ENCODE measurements around the gene FBF1. TPM values are rescaled to one million over a fixed set of nuclear protein-coding genes. Genes with fewer than 3 reads are reported as not detected.

FBF1 gene
- total RNA-seq, 6 experiments from 2014 or later = 0.86 to 3.1 (median 2.7) TPM

GRCh38 chr17:75875182-75875939 is 65.5 kb downstream of the FBF1 start:
- WGBS (ENCODE audit: insufficient coverage, low coverage, low lambda C conversion rate, missing lambda C conversion rate) = 0% methylated on average over 1 of the region's 18 CpGs
- Histone ChIP-seq H3K4me3 (no peak overlapping the region), H3K4me1 (peaks cover 0 to 38% (median 9%) of the 10 kb centered on the region in 4 donors), H3K27ac (peak overlapping the region; percentile 67 to 89 (median 76)), H3K9me3 (no peaks in the 10 kb centered on the region), H3K27me3 (no peaks in the 10 kb centered on the region), H3K36me3 (peaks cover 0 to 7% (median 0%) of the 10 kb centered on the region in 4 donors)
- TF ChIP-seq POLR2A (IDR thresholded peaks at IDR 0.05) = no peak
- TF ChIP-seq CTCF (IDR thresholded peaks at IDR 0.05) = no peak
- no peak for DNase-seq
- ATAC-seq = no peak
- intact Hi-C loops (cut with DNase I) = no loop called here

DNA sequence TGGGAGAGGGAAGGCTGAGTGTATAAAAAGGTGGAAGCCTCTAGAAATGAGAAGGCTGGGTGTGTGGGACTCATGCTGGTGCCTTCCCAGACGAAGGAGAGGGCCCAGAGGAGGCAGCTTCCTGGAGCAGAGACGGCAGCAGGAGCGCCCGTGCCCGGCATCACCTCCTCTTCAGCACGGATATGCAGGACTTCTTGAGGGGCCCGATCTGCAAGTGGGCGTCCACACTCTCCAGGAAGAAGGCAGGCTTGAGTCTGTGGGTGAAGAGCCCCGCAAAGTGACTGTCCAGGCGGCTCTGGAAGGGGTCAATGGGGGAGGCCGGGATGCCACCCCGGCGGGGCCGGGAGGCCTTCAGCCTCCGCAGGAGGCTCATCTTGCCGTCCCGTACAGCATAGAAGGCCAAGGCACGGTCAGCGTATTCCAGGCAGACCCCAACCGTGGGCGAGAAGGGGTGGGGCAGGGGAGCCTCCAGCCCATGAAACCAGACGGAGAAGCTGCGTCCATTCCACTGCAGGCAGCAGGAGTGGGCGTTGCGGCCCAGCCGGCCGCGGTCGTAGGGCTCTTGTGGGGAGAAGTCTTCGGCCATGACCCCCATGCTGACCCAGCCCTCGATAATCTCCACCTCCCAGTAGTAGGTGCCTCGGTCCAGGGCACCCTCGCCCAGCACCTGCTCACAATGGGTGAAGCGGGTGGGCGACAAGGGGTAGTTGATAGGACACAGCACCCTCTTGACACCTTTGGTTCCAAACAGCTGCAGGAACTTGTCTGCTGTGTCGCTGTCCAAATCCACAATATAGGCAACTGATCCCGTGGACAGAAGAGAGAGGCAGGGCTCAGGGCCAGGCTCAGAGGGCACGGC is 66.3 kb downstream of the FBF1 start:
- no peak for ATAC-seq
- Histone ChIP-seq H3K27ac (no peak overlapping the region), H3K36me3 (peaks cover 0 to 7% (median 0%) of the 10 kb centered on the region in 4 donors), H3K4me1 (peaks cover 0 to 38% (median 9%) of the 10 kb centered on the region in 4 donors), H3K9me3 (no peaks in the 10 kb centered on the region), H3K27me3 (no peaks in the 10 kb centered on the region), H3K4me3 (no peak overlapping the region)
- intact Hi-C loops (cut with DNase I) = no loop called here
- DNase-seq = no peak
- WGBS (ENCODE audit: insufficient coverage, low coverage, low lambda C conversion rate, missing lambda C conversion rate) = 82% methylated on average over 6 of the region's 38 CpGs
- TF ChIP-seq CTCF (IDR thresholded peaks at IDR 0.05) (no peak), POLR2A (IDR thresholded peaks at IDR 0.05) (no peak)

- TF ChIP-seq POLR2A (IDR thresholded peaks at IDR 0.05) (no peak), CTCF (IDR thresholded peaks at IDR 0.05) (no peak)
- WGBS (ENCODE audit: insufficient coverage, low coverage, low lambda C conversion rate, missing lambda C conversion rate) = 79% methylated on average over 3 of the region's 11 CpGs
- H3K4me1 ChIP-seq = peaks cover 0 to 38% (median 9%) of the 10 kb centered on the region in 4 donors
- DNase-seq = no peak
- no peak overlapping the region for H3K4me3 ChIP-seq
- ATAC-seq = no peak
- H3K27me3 ChIP-seq = no peaks in the 10 kb centered on the region
- peaks cover 0 to 7% (median 0%) of the 10 kb centered on the region in 4 donors for H3K36me3 ChIP-seq
- no peaks in the 10 kb centered on the region for H3K9me3 ChIP-seq
- intact Hi-C loops (cut with DNase I) = no loop called here
- H3K27ac ChIP-seq = peak overlapping the region in 1 of 3 donors; percentile 69
These were observed 67.1 kb downstream of the FBF1 start for GRCh38 chr17:75873587-75874322.

Data from right lobe of liver (tissue), 6 donors.